ENCODE data around the gene IQCC.

IQCC gene

GRCh38 chr1:32195972-32196823 is 9.3 kb upstream of the IQCC start:
- no peak for DNase-seq

- no peak for DNase-seq
These were observed 8.4 kb upstream of the IQCC start for GRCh38 chr1:32197074-32197473.

- no peak for DNase-seq
These were observed 7.6 kb upstream of the IQCC start for GRCh38 chr1:32197837-32198236.

DNA sequence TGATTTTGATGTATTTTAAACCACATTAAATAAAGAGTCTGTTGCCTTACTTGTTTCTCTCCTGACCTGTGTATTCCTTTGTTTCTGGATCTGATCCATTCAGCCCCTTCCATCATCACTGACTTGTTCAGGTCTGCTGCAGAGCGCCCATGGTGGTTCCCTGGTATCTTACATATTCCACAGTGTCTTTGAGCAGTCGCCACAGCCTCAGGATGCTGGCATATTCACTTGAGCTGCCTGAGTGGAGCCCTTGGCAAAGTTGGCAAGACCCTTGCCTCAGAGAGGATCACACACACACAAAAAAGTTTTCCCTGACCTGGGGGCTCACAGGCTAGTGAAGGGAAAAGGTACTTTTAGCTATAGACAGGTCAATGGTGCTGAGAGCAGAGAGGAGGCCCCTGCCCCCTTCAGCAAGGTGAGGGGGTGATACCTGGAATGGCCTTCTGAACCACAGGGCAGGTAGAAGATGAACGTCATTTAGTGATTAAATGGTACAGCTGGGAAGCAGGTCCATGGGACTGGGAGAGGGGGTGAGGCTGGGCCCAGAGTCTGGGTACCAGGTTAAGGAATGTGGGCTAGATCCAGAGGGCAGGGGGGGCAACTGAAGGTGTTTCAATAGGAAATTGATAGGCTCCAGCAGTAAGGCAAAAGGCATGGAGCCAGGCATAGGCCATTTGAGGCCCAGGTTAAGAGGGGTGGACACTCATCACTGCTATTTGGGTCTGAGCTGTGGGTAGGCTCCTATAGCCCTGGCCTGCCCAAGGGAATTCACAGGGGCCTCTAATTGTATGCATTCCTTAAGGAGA is 7.0 kb upstream of the IQCC start:
- no peak for DNase-seq

DNA sequence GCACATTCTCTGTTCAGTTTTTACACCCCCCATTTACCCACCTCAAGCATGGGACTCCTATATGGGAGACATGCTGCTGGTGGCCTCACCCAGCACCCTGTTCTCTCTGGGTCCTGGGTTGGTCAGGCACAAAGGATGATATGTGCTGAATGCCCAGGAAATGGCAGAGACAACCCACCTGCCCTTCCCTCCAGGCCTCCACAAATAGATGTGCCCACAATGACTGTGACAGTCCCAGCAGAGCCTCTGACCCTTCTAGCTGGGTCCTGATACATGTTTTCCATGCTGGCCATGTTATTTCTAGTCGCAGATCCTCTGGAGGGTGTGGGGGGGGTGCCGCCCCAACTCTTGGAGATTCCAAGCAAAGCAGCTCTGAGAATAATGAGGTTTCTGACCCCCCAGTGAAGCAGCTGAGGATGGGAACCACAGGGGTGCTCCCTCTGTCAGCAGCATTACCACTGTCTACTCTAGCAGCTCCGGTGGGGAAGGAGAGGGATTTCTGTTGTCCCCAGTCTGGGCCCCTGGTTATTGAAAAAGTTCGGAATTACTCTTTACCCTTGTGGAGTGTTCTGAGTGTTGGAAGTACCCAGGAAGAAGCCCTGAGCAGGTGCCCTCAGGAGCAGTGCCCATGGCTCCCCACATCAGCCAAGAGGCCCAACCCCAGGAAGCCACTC is 6.3 kb upstream of the IQCC start:
- no peak for DNase-seq

DNA sequence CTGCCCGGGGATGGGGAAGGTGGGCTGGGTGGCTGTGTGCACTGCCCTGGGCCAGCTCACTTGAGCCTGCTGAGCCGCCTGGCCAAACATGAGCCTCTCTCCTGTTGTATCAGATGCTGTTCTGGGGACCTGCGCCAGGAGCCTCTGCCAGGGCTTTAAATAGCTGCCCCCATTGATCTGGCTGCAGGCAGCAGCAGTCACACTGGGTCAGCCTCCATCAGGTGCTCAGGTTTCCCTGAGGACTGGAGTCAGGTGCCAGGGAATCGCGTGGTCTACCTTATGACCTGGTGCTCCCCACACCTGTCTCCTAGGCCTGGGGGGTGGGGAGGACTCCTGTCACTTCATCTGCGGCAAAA is 5.8 kb upstream of the IQCC start:
- DNase-seq, result no peak

- DNase-seq, result no peak
These were observed 5.1 kb upstream of the IQCC start, which contains the start of gene CCDC28B for GRCh38 chr1:32200226-32201010. Gene CCDC28B, plus strand, starts transcription at chr1:32200595. Its CDS starts 1,341 bp downstream, at chr1:32201936.

- DNase-seq, result peak; percentile 14
These were observed 4.2 kb upstream of the IQCC start for GRCh38 chr1:32201011-32201855.

GRCh38 chr1:32204943-32205361 is 519 bp upstream of the IQCC start:
- no peak for DNase-seq

- DNase-seq, result no peak
These were observed 3.0 kb downstream of the IQCC start for GRCh38 chr1:32208469-32208868.

- no peak for DNase-seq
These were observed 3.4 kb downstream of the IQCC start, which contains the start of gene DCDC2B for GRCh38 chr1:32208891-32209328. Gene DCDC2B, plus strand, starts transcription at chr1:32209089. Its CDS starts 5 bp downstream, at chr1:32209094.

DNA sequence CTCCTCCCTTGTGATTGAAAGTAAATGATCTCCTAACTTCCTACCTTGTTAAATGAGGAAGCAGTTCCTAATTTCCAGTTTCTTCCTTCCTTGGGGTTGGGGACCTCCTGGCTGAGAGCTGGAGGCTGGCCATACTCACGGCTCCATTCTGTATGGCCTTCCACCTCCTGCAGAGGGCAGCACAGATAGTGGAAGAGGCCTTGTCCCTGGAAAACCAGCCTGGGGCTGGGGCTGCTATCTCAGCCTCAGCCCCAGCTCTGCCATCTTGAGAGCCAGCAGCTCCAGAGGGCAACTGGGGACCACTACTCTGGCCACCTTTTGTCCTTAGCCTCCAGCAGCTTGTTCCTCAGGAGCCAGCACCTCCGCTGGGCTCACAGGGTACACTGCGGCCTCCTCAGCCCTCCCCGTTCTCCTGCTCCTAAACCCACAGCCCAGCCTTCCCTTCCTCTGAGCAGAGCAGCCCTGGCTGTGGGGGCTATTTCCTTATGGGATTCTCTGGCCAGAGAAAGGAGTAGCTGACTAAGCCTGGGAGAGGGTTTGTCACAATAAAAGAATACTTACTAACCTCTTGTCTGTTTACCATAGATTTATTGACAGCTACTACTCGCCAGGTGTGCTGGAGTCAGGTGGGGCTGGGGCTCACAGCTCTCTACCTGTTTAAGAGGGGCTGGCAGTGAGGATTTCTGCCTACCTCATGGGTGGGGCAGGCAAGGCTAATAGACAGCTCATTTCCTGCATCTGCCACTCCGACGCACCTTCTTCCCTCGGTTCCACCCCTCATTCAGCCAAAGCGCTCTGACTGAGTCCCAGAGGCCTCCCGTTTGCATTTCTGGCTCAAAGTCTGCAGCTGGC is 10.4 kb downstream of the IQCC start:
- no peak for DNase-seq

GRCh38 chr1:32216566-32216965 is 11.1 kb downstream of the IQCC start:
- no peak for DNase-seq

- no peak for DNase-seq
These were observed 13.6 kb downstream of the IQCC start for GRCh38 chr1:32219022-32219421.

- DNase-seq, result no peak
These were observed 15.5 kb downstream of the IQCC start for GRCh38 chr1:32220746-32221580.

GRCh38 chr1:32221581-32221979 is 16.1 kb downstream of the IQCC start:
- DNase-seq, result no peak

GRCh38 chr1:32221980-32222755 is 16.7 kb downstream of the IQCC start, which contains the start of the genes EIF3I and TMEM234:
Gene EIF3I, plus strand, starts transcription at chr1:32222407. Its CDS starts 35 bp downstream, at chr1:32222442.
Gene TMEM234, minus strand, starts transcription at chr1:32222353. Its CDS starts 31 bp downstream, at chr1:32222322.
- DNase-seq, result peak; percentile 74

DNA sequence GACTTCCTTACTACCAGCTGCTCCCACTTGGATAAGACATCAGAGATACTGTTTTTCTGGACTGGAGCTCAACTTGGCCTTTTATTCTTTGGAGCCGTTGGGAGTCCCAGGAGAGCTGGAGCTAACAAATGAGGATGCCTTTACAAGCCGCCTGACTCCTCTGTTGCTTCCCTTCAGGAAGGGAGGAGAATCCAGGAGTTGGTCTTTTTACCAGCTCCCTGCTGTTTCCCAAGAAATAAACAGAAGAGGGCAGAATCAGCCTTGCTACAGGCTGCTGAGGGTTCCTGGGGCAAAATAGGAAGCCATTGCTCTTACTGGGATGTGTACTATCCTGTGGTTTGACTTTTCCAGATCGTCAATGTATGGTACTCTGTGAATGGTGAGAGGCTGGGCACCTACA is 18.2 kb downstream of the IQCC start:
- DNase-seq, result no peak

All from GF-D8 (cell line).